OCI-LY7 (cell line): ENCODE data around the gene PHACTR1.

Source experiments
- EZH2phosphoT487 ChIP-seq: fragments of 200-600 bp; sonication (generic); IDR thresholded peaks from 2 replicates; pipeline ENCODE4 v1.6.1; 2018; ENCODE audit warnings: low read depth, borderline replicate concordance, mild to moderate bottlenecking, mixed run types, antibody characterized with exemption, low read length, moderate library complexity, mixed read lengths
- TF ChIP-seq, protein P1 (sequence below): fragments of 200-600 bp; sonication (generic); conservative IDR thresholded peaks from 2 replicates; pipeline ENCODE4 v1.5.1; 2014; ENCODE audit warnings: mild to moderate bottlenecking, antibody characterized with exemption, low read length, moderate library complexity, mixed read lengths

DNA sequence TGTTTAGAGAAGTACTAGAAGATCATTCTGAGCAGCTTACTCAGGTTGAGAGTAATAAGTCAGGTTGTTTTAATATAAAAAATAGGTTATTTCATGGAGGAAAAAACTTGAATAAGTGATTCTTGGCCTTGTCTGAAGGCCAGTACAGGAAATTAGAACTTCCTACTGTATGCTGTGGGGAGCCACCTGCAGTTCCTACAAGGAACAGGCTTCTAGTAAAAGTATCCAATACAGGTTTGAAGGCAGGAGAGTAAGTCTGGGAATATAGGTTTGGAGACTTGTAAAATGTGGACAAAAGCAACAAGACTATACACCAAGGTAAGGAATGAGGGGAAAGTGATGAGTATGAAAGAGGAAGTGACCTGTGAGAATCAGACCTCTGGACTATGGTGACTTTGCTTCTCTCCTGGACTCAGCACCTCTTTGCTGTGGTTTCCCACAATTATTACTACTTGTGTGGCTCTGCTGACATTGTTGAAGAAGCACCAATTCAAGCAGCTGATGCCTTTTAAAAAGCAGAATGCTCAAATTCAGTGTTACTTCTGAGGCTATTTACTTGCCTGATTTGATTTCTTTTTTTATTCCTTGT is 333.2 kb downstream of the PHACTR1 start:
- TF ChIP-seq, protein P1, sequence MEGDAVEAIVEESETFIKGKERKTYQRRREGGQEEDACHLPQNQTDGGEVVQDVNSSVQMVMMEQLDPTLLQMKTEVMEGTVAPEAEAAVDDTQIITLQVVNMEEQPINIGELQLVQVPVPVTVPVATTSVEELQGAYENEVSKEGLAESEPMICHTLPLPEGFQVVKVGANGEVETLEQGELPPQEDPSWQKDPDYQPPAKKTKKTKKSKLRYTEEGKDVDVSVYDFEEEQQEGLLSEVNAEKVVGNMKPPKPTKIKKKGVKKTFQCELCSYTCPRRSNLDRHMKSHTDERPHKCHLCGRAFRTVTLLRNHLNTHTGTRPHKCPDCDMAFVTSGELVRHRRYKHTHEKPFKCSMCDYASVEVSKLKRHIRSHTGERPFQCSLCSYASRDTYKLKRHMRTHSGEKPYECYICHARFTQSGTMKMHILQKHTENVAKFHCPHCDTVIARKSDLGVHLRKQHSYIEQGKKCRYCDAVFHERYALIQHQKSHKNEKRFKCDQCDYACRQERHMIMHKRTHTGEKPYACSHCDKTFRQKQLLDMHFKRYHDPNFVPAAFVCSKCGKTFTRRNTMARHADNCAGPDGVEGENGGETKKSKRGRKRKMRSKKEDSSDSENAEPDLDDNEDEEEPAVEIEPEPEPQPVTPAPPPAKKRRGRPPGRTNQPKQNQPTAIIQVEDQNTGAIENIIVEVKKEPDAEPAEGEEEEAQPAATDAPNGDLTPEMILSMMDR = no peak
- TF ChIP-seq EZH2phosphoT487 = no peak
